Activated CD4-positive, CD25-positive, alpha-beta regulatory T cell (primary cell): ENCODE measurements around the gene MRPS23.
"Not testable (repeated sequence)": the region's sequence is repeated elsewhere in the genome, so short reads cannot be mapped to it uniquely, and the experiment has no call there.

Source experiments
- DNase-seq, 4 experiments: peaks; one replicate each; lab custom pipeline; 2025; lab: John Stamatoyannopoulos, UW

Gene MRPS23

GRCh38 chr17:57862694-57863667 is 13.1 kb upstream of the MRPS23 start:
- no peak for DNase-seq

GRCh38 chr17:57861790-57862693 is 12.2 kb upstream of the MRPS23 start:
- DNase-seq: no peak

- DNase-seq: no peak
Observed at GRCh38 chr17:57861000-57861789, 11.4 kb upstream of the MRPS23 start.

- DNase-seq: no peak
Observed at GRCh38 chr17:57860414-57860999, 10.7 kb upstream of the MRPS23 start.

GRCh38 chr17:57859601-57860413 is 10.0 kb upstream of the MRPS23 start:
- DNase-seq: no peak

- no peak for DNase-seq
Observed at GRCh38 chr17:57858838-57859237, 9.0 kb upstream of the MRPS23 start.

- DNase-seq: no peak
Observed at GRCh38 chr17:57856792-57857620, 7.2 kb upstream of the MRPS23 start.

GRCh38 chr17:57855391-57856035 is 5.7 kb upstream of the MRPS23 start:
- no peak for DNase-seq

- no peak for DNase-seq
Observed at GRCh38 chr17:57853695-57854094, 3.9 kb upstream of the MRPS23 start.

- no peak for DNase-seq
Observed at GRCh38 chr17:57852955-57853328, 3.1 kb upstream of the MRPS23 start.

- no peak for DNase-seq
Observed at GRCh38 chr17:57852092-57852954, 2.5 kb upstream of the MRPS23 start.

- DNase-seq: no peak
Observed at GRCh38 chr17:57849163-57849873, 526 bp downstream of the MRPS23 start.

GRCh38 chr17:57846056-57846945 is 3.5 kb downstream of the MRPS23 start:
- DNase-seq: not testable (repeated sequence)

- DNase-seq: no peak
Observed at GRCh38 chr17:57842280-57842679, 7.6 kb downstream of the MRPS23 start.

GRCh38 chr17:57839571-57839923 is 10.3 kb downstream of the MRPS23 start:
- no peak for DNase-seq

- no peak for DNase-seq
Observed at GRCh38 chr17:57838857-57839570, 10.8 kb downstream of the MRPS23 start.
